H9 (cell line): ENCODE results near the gene FAM124A. TPM values are rescaled to one million over a fixed set of nuclear protein-coding genes. Genes with fewer than 3 reads are reported as not detected.

Experiments
- DNase-seq: peaks from one replicate; pipeline ENCODE4 v3.0.0-alpha.2; 2017
- H2AFZ ChIP-seq: one replicate; pipeline ENCODE4 v1.6.1; 2013; ENCODE audit warnings: mild to moderate bottlenecking, low read length, control low read depth, moderate library complexity
- H2AK5ac ChIP-seq: 2 replicates; pipeline ENCODE4 v1.6.1; 2013; ENCODE audit warnings: low read length, control low read depth, mixed read lengths; ENCODE audit not compliant: insufficient read length
- H2BK120ac ChIP-seq: one replicate; pipeline ENCODE4 v1.6.1; 2013; ENCODE audit warnings: low read depth, mild to moderate bottlenecking, low read length, control low read depth, inconsistent platforms; ENCODE audit not compliant: poor library complexity, severe bottlenecking
- H2BK12ac ChIP-seq: 2 replicates; pipeline ENCODE4 v1.6.1; 2013; ENCODE audit warnings: low read length, control low read depth, mixed read lengths, low read depth; ENCODE audit not compliant: insufficient read length
- H2BK15ac ChIP-seq: 2 replicates; pipeline ENCODE4 v1.6.1; 2013; ENCODE audit warnings: low read depth, low read length, control low read depth
- H2BK20ac ChIP-seq: one replicate; pipeline ENCODE4 v1.6.1; 2013; ENCODE audit warnings: low read depth, mild to moderate bottlenecking, low read length, control low read depth, inconsistent platforms; ENCODE audit not compliant: poor library complexity, severe bottlenecking
- H2BK5ac ChIP-seq: 2 replicates; pipeline ENCODE4 v1.6.1; 2013; ENCODE audit warnings: low read length, control low read depth, mixed read lengths; ENCODE audit not compliant: insufficient read length
- H3K14ac ChIP-seq: 2 replicates; pipeline ENCODE4 v1.6.1; 2013; ENCODE audit warnings: low read length, control low read depth; ENCODE audit not compliant: insufficient read depth
- H3K18ac ChIP-seq: 2 replicates; pipeline ENCODE4 v1.6.1; 2013; ENCODE audit warnings: low read depth, mild to moderate bottlenecking, mixed read lengths, low read length, control low read depth; ENCODE audit not compliant: insufficient read length
- H3K23ac ChIP-seq: 2 replicates; pipeline ENCODE4 v1.6.1; 2013; ENCODE audit warnings: low read length, control low read depth, mixed read lengths, low read depth; ENCODE audit not compliant: insufficient read length
- H3K23me2 ChIP-seq: 2 replicates; pipeline ENCODE4 v1.6.1; 2013; ENCODE audit warnings: low read depth, mild to moderate bottlenecking, mixed read lengths, low read length, control low read depth; ENCODE audit not compliant: insufficient read length, poor library complexity, severe bottlenecking
- H3K27ac ChIP-seq: 2 replicates; pipeline ENCODE4 v1.5.1; 2013; ENCODE audit warnings: low read length, control low read depth, mixed read lengths, low read depth; ENCODE audit not compliant: insufficient read length
- H3K27me3 ChIP-seq: 2 replicates; pipeline ENCODE4 v1.6.1; 2013; ENCODE audit warnings: low read length, control low read depth, inconsistent platforms; ENCODE audit not compliant: insufficient read depth
- H3K4ac ChIP-seq: 2 replicates; pipeline ENCODE4 v1.6.1; 2013; ENCODE audit warnings: low read depth, mild to moderate bottlenecking, control low read depth, inconsistent platforms, low read length, moderate library complexity
- H3K4me1 ChIP-seq: 2 replicates; pipeline ENCODE4 v1.6.1; 2013; ENCODE audit warnings: low read length, control low read depth, inconsistent platforms; ENCODE audit not compliant: insufficient read depth
- H3K4me2 ChIP-seq: 2 replicates; pipeline ENCODE4 v1.6.1; 2013; ENCODE audit warnings: low read length, control low read depth, mixed read lengths; ENCODE audit not compliant: insufficient read length, insufficient read depth
- H3K56ac ChIP-seq: 2 replicates; pipeline ENCODE4 v1.6.1; 2013; ENCODE audit warnings: low read depth, mild to moderate bottlenecking, mixed read lengths, low read length, control low read depth; ENCODE audit not compliant: insufficient read length
- H3K79me1 ChIP-seq: 2 replicates; pipeline ENCODE4 v1.6.1; 2013; ENCODE audit warnings: low read depth, mild to moderate bottlenecking, moderate library complexity, low read length, control low read depth, inconsistent platforms; ENCODE audit not compliant: insufficient read depth, poor library complexity, severe bottlenecking
- H3K79me2 ChIP-seq: 2 replicates; pipeline ENCODE4 v1.6.1; 2013; ENCODE audit warnings: low read length, control low read depth, inconsistent platforms; ENCODE audit not compliant: insufficient read depth
- H3K9ac ChIP-seq: 2 replicates; pipeline ENCODE4 v1.6.1; 2013; ENCODE audit warnings: low read length, control low read depth, mixed read lengths; ENCODE audit not compliant: insufficient read length; ENCODE audit errors: extremely low read depth
- H3K9me3 ChIP-seq: one replicate; pipeline ENCODE4 v1.6.1; 2013; ENCODE audit warnings: low read depth, low read length, inconsistent platforms; ENCODE audit not compliant: control insufficient read depth
- H3T11ph ChIP-seq: one replicate; pipeline ENCODE4 v1.6.1; 2013; ENCODE audit warnings: mild to moderate bottlenecking, low read length, control low read depth, inconsistent platforms
- H4K20me1 ChIP-seq: one replicate; pipeline ENCODE4 v1.6.1; 2013; ENCODE audit not compliant: control insufficient read depth, insufficient read length, insufficient read depth
- H4K5ac ChIP-seq: 2 replicates; pipeline ENCODE4 v1.6.1; 2013; ENCODE audit warnings: low read depth, mild to moderate bottlenecking, mixed read lengths, low read length, control low read depth; ENCODE audit not compliant: insufficient read length
- H4K8ac ChIP-seq: replicated peaks from 2 replicates; pipeline ENCODE4 v1.6.1; 2013; ENCODE audit warnings: low read length, control low read depth, mixed read lengths, low read depth; ENCODE audit not compliant: insufficient read length
- H4K91ac ChIP-seq: 2 replicates; pipeline ENCODE4 v1.6.1; 2013; ENCODE audit warnings: low read depth, mild to moderate bottlenecking, moderate library complexity, mixed read lengths, low read length, control low read depth; ENCODE audit not compliant: insufficient read length
- H3K27ac Mint-ChIP-seq, 3 experiments: 2 replicates in 2 of 3; 3 replicates in 1 of 3; pipeline ENCODE4 v1.8.0; 2020 to 2021; ENCODE audit warnings: mixed read lengths in 3 of 3, mild to moderate bottlenecking in 1 of 3, moderate library complexity in 1 of 3
- H3K27me3 Mint-ChIP-seq: 2 replicates; pipeline ENCODE4 v1.8.0; 2021; ENCODE audit warnings: low read depth, mild to moderate bottlenecking, moderate library complexity, mixed read lengths
- H3K36me3 Mint-ChIP-seq, 3 experiments: 2 replicates in 2 of 3; 3 replicates in 1 of 3; pipeline ENCODE4 v1.8.0; 2020 to 2021; ENCODE audit warnings: low read depth in 3 of 3, mixed read lengths in 3 of 3; ENCODE audit not compliant: insufficient read depth in 1 of 3
- H3K4me1 Mint-ChIP-seq, 2 experiments: 2 replicates each; pipeline ENCODE4 v1.8.0; 2020; ENCODE audit warnings: mixed read lengths in 2 of 2
- H3K4me3 Mint-ChIP-seq, 2 experiments: 2 replicates in 1 of 2; 3 replicates in 1 of 2; pipeline ENCODE4 v1.8.0; 2020 to 2021; ENCODE audit warnings: mild to moderate bottlenecking in 2 of 2, mixed read lengths in 2 of 2, moderate library complexity in 1 of 2
- H3K9me3 Mint-ChIP-seq, 2 experiments: 2 replicates in 1 of 2; 3 replicates in 1 of 2; pipeline ENCODE4 v1.8.0; 2020; ENCODE audit warnings: mild to moderate bottlenecking in 2 of 2, mixed read lengths in 2 of 2, moderate library complexity in 1 of 2
- CTCF ChIP-seq: fragments of 200-600 bp; sonication (generic); conservative IDR thresholded peaks from 3 replicates; pipeline ENCODE4 v1.8.0; 2021; ENCODE audit warnings: antibody characterized with exemption, mild to moderate bottlenecking
- total RNA-seq: library from RNA; stranded (reverse); gene quantifications from 2 replicates; pipeline ENCODE4 v1.2.1, GENCODE V29; 2021

FAM124A gene
- total RNA-seq, 1 experiment from 2014 or later, result 41.9 TPM

- Histone ChIP-seq H4K5ac (no peak overlapping the region), H4K20me1 (no peaks in the 10 kb centered on the region), H3K23me2 (no peaks in the 10 kb centered on the region), H2BK15ac (no peak overlapping the region), H3K79me1 (peaks cover 8% of the 10 kb centered on the region), H3K56ac (no peak overlapping the region), H3K18ac (no peak overlapping the region), H3K4me1 (peaks cover 12% of the 10 kb centered on the region; the same call in 1 of the 2 replicates), H2AK5ac (no peak overlapping the region), H3K23ac (no peak overlapping the region), H3K79me2 (no peaks in the 10 kb centered on the region; the same call in 1 of the 2 replicates), H3K14ac (no peak overlapping the region), H3K9me3 (no peaks in the 10 kb centered on the region), H4K91ac (no peak overlapping the region), H3K4ac (no peak overlapping the region), H3K27me3 (no peaks in the 10 kb centered on the region), H2BK20ac (no peak overlapping the region), H3K4me2 (no peak overlapping the region), H3K27ac (no peak overlapping the region), H2BK12ac (no peak overlapping the region), H2AFZ (no peak overlapping the region), H2BK5ac (no peak overlapping the region), H2BK120ac (no peak overlapping the region), H4K8ac (no peak overlapping the region), H3T11ph (no peak overlapping the region), H3K9ac (no peak overlapping the region)
- TF ChIP-seq CTCF, result no peak
- DNase-seq, result peak; percentile 3
- Mint-ChIP-seq H3K9me3 (no peaks in the 10 kb centered on the region), H3K36me3 (peaks cover 7 to 36% (median 19%) of the 10 kb centered on the region in 3 experiments; a peak in 6 of 7 replicates), H3K4me1 (peaks cover 33 to 37% of the 10 kb centered on the region in 2 experiments), H3K27ac (peak overlapping the region in 2 of 3 experiments; percentile 49 to 79; a peak in 3 of 7 replicates), H3K27me3 (no peaks in the 10 kb centered on the region), H3K4me3 (no peak overlapping the region)
Measured at GRCh38 chr13:51269039-51269438, 46.8 kb downstream of the FAM124A start.
